C4-2B (cell line): ENCODE results near the gene KCNQ1OT1.

Source experiments
- ZFX ChIP-seq: fragments of 450-650 bp; IDR thresholded peaks from 2 replicates; pipeline ENCODE4 v1.6.1; 2017
- TF ChIP-seq, protein P1 (sequence below): fragments of 450-650 bp; conservative IDR thresholded peaks from 2 replicates; pipeline ENCODE4 v1.5.1; 2017; ENCODE audit warnings: mild to moderate bottlenecking

DNA sequence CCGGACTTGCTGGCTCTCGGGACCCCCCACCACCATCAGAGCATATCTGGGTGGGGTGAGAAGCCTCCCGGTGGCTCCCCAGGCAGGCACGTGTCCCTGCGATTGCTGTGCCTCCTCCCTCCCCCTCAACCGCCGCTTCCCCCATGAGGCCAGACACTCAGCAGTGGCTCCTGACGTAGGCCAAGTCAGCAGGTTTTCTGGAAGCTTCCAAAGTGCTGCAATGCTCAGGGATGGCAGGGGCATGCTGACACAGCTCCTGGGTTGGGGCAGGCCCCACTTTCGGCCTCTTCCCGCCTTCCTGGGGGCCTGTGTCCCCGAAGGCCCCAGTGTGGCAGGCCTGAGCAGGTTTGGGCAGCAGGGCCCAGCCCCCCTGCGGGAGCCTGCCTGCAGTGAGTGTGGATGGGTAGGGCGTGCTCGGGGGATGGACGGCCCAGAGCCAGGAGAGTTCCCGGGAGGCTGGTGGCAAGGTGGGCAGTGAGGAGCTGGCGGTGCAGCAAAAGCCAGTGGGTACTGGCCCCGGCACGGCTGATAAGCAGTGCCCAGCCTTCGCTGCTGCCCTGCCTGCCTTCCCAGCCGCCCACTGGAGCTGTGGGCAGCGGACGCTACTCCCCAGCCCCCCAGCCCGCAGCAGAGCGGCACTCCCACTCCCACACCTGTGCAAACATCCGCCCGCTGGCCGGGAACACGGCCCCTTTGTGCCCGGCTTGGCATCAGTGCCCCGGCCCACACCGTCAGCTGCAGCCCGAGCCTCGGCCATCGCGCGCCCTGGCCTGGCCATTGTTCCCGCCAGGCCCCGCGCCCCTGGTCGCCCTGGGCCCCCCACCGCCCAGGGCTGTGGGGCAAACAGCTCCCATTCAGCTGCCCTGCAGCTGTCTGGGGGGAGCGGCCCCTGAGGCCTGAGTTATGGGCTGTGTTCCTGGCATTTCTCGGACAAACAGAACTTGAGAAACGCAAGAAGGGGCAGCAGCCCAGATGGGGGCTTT is 125.0 kb downstream of the KCNQ1OT1 start:
- TF ChIP-seq, protein P1, sequence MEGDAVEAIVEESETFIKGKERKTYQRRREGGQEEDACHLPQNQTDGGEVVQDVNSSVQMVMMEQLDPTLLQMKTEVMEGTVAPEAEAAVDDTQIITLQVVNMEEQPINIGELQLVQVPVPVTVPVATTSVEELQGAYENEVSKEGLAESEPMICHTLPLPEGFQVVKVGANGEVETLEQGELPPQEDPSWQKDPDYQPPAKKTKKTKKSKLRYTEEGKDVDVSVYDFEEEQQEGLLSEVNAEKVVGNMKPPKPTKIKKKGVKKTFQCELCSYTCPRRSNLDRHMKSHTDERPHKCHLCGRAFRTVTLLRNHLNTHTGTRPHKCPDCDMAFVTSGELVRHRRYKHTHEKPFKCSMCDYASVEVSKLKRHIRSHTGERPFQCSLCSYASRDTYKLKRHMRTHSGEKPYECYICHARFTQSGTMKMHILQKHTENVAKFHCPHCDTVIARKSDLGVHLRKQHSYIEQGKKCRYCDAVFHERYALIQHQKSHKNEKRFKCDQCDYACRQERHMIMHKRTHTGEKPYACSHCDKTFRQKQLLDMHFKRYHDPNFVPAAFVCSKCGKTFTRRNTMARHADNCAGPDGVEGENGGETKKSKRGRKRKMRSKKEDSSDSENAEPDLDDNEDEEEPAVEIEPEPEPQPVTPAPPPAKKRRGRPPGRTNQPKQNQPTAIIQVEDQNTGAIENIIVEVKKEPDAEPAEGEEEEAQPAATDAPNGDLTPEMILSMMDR: no peak
- TF ChIP-seq ZFX: no peak
